Endothelial cell of umbilical vein (primary cell): ENCODE results near the gene F3. TPM values are rescaled to one million over a fixed set of nuclear protein-coding genes. Genes with fewer than 3 reads are reported as not detected.

Experiments
- BruUV-seq: library from RNA; stranded (reverse); fragments of 400-500 nt; replicated peaks from 2 replicates; lab custom pipeline; 2021; lab: Mats Ljungman, UMichigan
- CTCF ChIA-PET: fragments of 300-600, 350-600 bp; sonication (Branson Sonifier 250); formaldehyde crosslinking; loops from one replicate; lab custom pipeline; 2021; ENCODE audit warnings: antibody characterized with exemption, inconsistent platforms; lab: Charles Lee
- POLR2A ChIA-PET: fragments of 300-600, 350-600 bp; sonication (Branson Sonifier 250); formaldehyde crosslinking; loops from one replicate; lab custom pipeline; 2021; ENCODE audit warnings: antibody characterized with exemption, inconsistent platforms; lab: Charles Lee
- DNase-seq: peaks from one replicate; pipeline ENCODE4 v3.0.0-alpha.2; 2011; ENCODE audit warnings: low read depth, low spot score
- FAIRE-seq: peaks from 2 replicates; lab custom pipeline; 2011; peaks lifted over from hg19 to GRCh38; lab: Jason Lieb, UNC
- H2AFZ ChIP-seq: 2 replicates; pipeline ENCODE4 v1.6.0; 2012; ENCODE audit warnings: low read depth, low read length, control low read depth, inconsistent platforms
- H3K27ac ChIP-seq: 2 replicates; pipeline ENCODE4 v1.5.1; 2011; ENCODE audit warnings: low read depth, mild to moderate bottlenecking, control low read depth, low read length, moderate library complexity; ENCODE audit not compliant: insufficient read depth
- H3K27me3 ChIP-seq, 2 experiments: 2 replicates each; pipeline versions ENCODE4 v1.6.0 to v1.6.1; 2011; ENCODE audit warnings: low read length in 2 of 2, mixed read lengths in 1 of 2; ENCODE audit not compliant: control insufficient read depth in 2 of 2, insufficient read depth in 2 of 2
- H3K36me3 ChIP-seq, 2 experiments: 2 replicates in 1 of 2; 3 replicates in 1 of 2; pipeline ENCODE4 v1.5.1; 2011; ENCODE audit warnings: low read length in 2 of 2, mild to moderate bottlenecking in 1 of 2, moderate library complexity in 1 of 2; ENCODE audit not compliant: control insufficient read depth in 2 of 2, insufficient read depth in 2 of 2; ENCODE audit errors: extremely low read depth in 1 of 2
- H3K4me1 ChIP-seq: 3 replicates; pipeline ENCODE4 v1.5.1; 2011; ENCODE audit warnings: mild to moderate bottlenecking, low read length; ENCODE audit not compliant: control insufficient read depth, insufficient read depth; ENCODE audit errors: extremely low read depth
- H3K4me2 ChIP-seq: 2 replicates; pipeline ENCODE4 v1.6.1; 2011; ENCODE audit warnings: low read length, control low read depth, mixed read lengths; ENCODE audit not compliant: insufficient read depth
- H3K4me3 ChIP-seq, 3 experiments: fragments of 200-600 bp in 1 of 3; sonication (generic), shearing (Covaris generic) in 1 of 3; replicated peaks in 1 of 3; 2 replicates each; pipeline ENCODE4 v1.5.1; 2011 to 2016; ENCODE audit warnings: control low read depth in 3 of 3, low read length in 3 of 3, mild to moderate bottlenecking in 2 of 3, inconsistent platforms in 1 of 3, low read depth in 1 of 3, moderate library complexity in 1 of 3; ENCODE audit not compliant: insufficient read depth in 1 of 3
- H3K79me2 ChIP-seq: 2 replicates; pipeline ENCODE4 v1.6.0; 2012; ENCODE audit warnings: low read length, inconsistent platforms; ENCODE audit not compliant: control insufficient read depth, insufficient read depth
- H3K9ac ChIP-seq: replicated peaks from 2 replicates; pipeline ENCODE3; 2011; ENCODE audit warnings: low read length, control low read depth; ENCODE audit not compliant: insufficient read depth; ENCODE audit errors: extremely low read depth
- H3K9me1 ChIP-seq: replicated peaks from 3 replicates; pipeline ENCODE4 v1.6.0; 2011; ENCODE audit warnings: mild to moderate bottlenecking, low read length; ENCODE audit not compliant: control insufficient read depth, insufficient read depth; ENCODE audit errors: extremely low read depth
- H3K9me3 ChIP-seq: replicated peaks from 2 replicates; pipeline ENCODE4 v1.5.1; 2012; ENCODE audit warnings: low read length, inconsistent platforms; ENCODE audit not compliant: control insufficient read depth, insufficient read depth
- H4K20me1 ChIP-seq: replicated peaks from 2 replicates; pipeline ENCODE3; 2011; ENCODE audit warnings: mild to moderate bottlenecking, low read length; ENCODE audit not compliant: control insufficient read depth, insufficient read depth; ENCODE audit errors: extremely low read depth
- CTCF ChIP-seq, 2 donors: IDR thresholded peaks; 1 replicate in 1 of 2; 2 replicates in 1 of 2; pipeline ENCODE4 v1.5.1; 2011; ENCODE audit warnings: low read length in 2 of 2, mild to moderate bottlenecking in 2 of 2, moderate library complexity in 2 of 2, control low read depth in 1 of 2, inconsistent platforms in 1 of 2, low read depth in 1 of 2; ENCODE audit not compliant: insufficient read depth in 1 of 2; ENCODE audit errors: extremely low read depth in 1 of 2
- EZH2 ChIP-seq: IDR thresholded peaks from 2 replicates; pipeline ENCODE4 v1.6.1; 2012; ENCODE audit warnings: borderline replicate concordance, low read depth, mild to moderate bottlenecking, moderate library complexity, low read length, inconsistent platforms; ENCODE audit not compliant: severe bottlenecking
- FOS ChIP-seq: IDR thresholded peaks from 2 replicates; pipeline ENCODE4 v1.6.1; 2011; ENCODE audit warnings: mild to moderate bottlenecking, low read length, moderate library complexity, borderline replicate concordance; ENCODE audit not compliant: insufficient read depth
- GATA2 ChIP-seq: IDR thresholded peaks from 2 replicates; pipeline ENCODE4 v1.7.0; 2011; ENCODE audit warnings: low read depth, mild to moderate bottlenecking, moderate library complexity, mixed read lengths, low read length; ENCODE audit not compliant: insufficient read length, insufficient read depth
- JUN ChIP-seq: IDR thresholded peaks from 2 replicates; pipeline ENCODE4 v1.6.1; 2011; ENCODE audit warnings: borderline replicate concordance, low read depth; ENCODE audit not compliant: insufficient read length, insufficient read depth
- MAX ChIP-seq: IDR thresholded peaks from 2 replicates; pipeline ENCODE4 v1.6.1; 2011; ENCODE audit not compliant: insufficient read depth, insufficient read length
- MYC ChIP-seq: IDR thresholded peaks from one replicate; pipeline ENCODE4 v1.6.1; 2011; ENCODE audit warnings: mild to moderate bottlenecking, low read depth, low read length
- POLR2A ChIP-seq: IDR thresholded peaks from 2 replicates; pipeline ENCODE4 v1.6.1; 2012; ENCODE audit warnings: low read depth, mild to moderate bottlenecking, control low read depth, low read length
- POLR2AphosphoS5 ChIP-seq: IDR thresholded peaks from 2 replicates; pipeline ENCODE4 v1.6.1; 2012; ENCODE audit warnings: low read depth, mild to moderate bottlenecking, control low read depth, low read length, moderate library complexity; ENCODE audit not compliant: insufficient read depth
- dilution Hi-C: fragments of 300-500 bp; cut with MboI; formaldehyde crosslinking; loops from one replicate; pipeline ENCODE4 v1.15.0; 2019; ENCODE audit warnings: low sequenced_read_pairs; ENCODE audit not compliant: extremely low pct_ligation_motif_present
- intact Hi-C: fragments of 100-400 bp; cut with micrococcal nuclease; formaldehyde crosslinking; loops from one replicate; pipeline ENCODE4 v1.10.0; 2022
- polyA plus RNA-seq, 4 experiments: library from polyadenylated mRNA; depleted of rRNA in 3 of 4; stranded (reverse) in 3 of 4; unstranded in 1 of 4; fragments of >200 nt; gene quantifications; 2 replicates each; pipeline versions ENCODE4 v1.2.1 to v1.2.3, GENCODE V29; 2011 to 2012; ENCODE audit warnings: missing spikeins in 1 of 4
- total RNA-seq: library from RNA; stranded (reverse); gene quantifications from 2 replicates; pipeline ENCODE4 v1.2.3, GENCODE V29; 2021

Gene F3
- total and polyA plus RNA-seq, 2 donors (not counting 3 experiments of a cell fraction or from before 2014, with no cell fraction given) = 1.2 to 2.3 TPM

GRCh38 chr1:94514095-94514727 lies 27.3 kb downstream of the F3 start:
- H3K36me3 ChIP-seq = no peaks in the 10 kb centered on the region
- intact Hi-C loops (loop anchor here (1.0 to 2.0 kb wide), 3 partner anchors 288 to 529 kb away; no protein-coding TSS in a partner anchor), dilution Hi-C loops (no loop called here)
- no peaks in the 10 kb centered on the region for H3K27me3 ChIP-seq
- peak; percentile 55 to 67 for TF ChIP-seq CTCF (IDR thresholded peaks at IDR 0.05; ENCODE audit: extremely low read depth in 1 of 2, insufficient read depth in 1 of 2, low read depth in 1 of 2, low read length in 2 of 2)
- TF ChIP-seq JUN = no peak
- no peak for TF ChIP-seq GATA2
- no peak overlapping the region for H3K4me2 ChIP-seq
- no peaks in the 10 kb centered on the region for H3K4me1 ChIP-seq
- H3K4me3 ChIP-seq = no peak overlapping the region
- H3K27ac ChIP-seq = no peak overlapping the region
- no peaks in the 10 kb centered on the region for H4K20me1 ChIP-seq
- ChIA-PET CTCF (interaction anchor here (0.6 to 6.6 kb wide), 11 partner anchors 15 to 720 kb away, joined by 3 to 109 read pairs (median 4); no protein-coding TSS in a partner anchor), POLR2A (no interaction called here)
- no peaks in the 10 kb centered on the region for H3K79me2 ChIP-seq
- DNase-seq (peak; percentile 46), FAIRE-seq (peak; percentile 88)
- no peak overlapping the region for H2AFZ ChIP-seq
- H3K9me1 ChIP-seq = no peaks in the 10 kb centered on the region
- no TSS peak for BruUV-seq
- no peaks in the 10 kb centered on the region for H3K9me3 ChIP-seq
- no peak overlapping the region for H3K9ac ChIP-seq

GRCh38 chr1:94512816-94513215 lies 28.7 kb downstream of the F3 start:
- Histone ChIP-seq H4K20me1 (no peaks in the 10 kb centered on the region), H3K79me2 (no peaks in the 10 kb centered on the region), H3K9me1 (no peaks in the 10 kb centered on the region), H3K4me1 (no peaks in the 10 kb centered on the region), H3K9me3 (no peaks in the 10 kb centered on the region), H3K9ac (no peak overlapping the region), H2AFZ (no peak overlapping the region), H3K27me3 (no peaks in the 10 kb centered on the region), H3K4me3 (no peak overlapping the region), H3K27ac (no peak overlapping the region), H3K4me2 (no peak overlapping the region), H3K36me3 (no peaks in the 10 kb centered on the region)
- ChIA-PET CTCF (interaction anchor here (1.1 to 6.6 kb wide), 7 partner anchors 14 to 531 kb away, joined by 3 to 109 read pairs (median 6); no protein-coding TSS in a partner anchor), POLR2A (no interaction called here)
- FAIRE-seq (no peak), DNase-seq (no peak)
- intact Hi-C loops (no loop called here), dilution Hi-C loops (no loop called here)
- TF ChIP-seq CTCF (IDR thresholded peaks at IDR 0.05; ENCODE audit: extremely low read depth in 1 of 2, insufficient read depth in 1 of 2, low read depth in 1 of 2, low read length in 2 of 2) = no peak
- no peak for TF ChIP-seq MAX
- no peak for TF ChIP-seq FOS
- no peak for TF ChIP-seq EZH2
- no peak for TF ChIP-seq MYC
- no peak for TF ChIP-seq JUN
- TF ChIP-seq POLR2AphosphoS5 = no peak
- TF ChIP-seq POLR2A = no peak
- TF ChIP-seq GATA2 = no peak
- no TSS peak for BruUV-seq
